ENCODE results near the gene DLG2. TPM values are rescaled to one million over a fixed set of nuclear protein-coding genes. Genes with fewer than 3 reads are reported as not detected.

DLG2 gene
- total RNA-seq, 1 donor from 2014 or later = 1.8 TPM

DNA sequence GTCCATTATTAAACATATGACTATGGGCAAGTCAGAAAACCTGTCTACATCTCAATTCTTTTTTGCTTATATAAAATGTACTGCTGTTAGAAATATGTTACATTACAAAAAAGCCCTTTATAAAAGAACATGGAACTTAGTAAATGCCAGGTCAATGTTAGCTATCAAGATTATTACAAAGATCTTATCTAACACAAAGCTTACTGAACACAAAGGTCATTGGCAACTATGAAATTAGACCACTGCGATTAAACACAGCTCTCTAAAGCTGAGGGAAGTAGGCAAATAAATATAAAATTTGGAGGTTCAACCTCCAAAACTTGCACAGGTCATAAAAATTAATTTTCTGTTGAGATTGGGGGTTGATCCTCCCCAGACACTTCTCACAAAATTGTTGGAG, 1648.2 kb downstream of the DLG2 start:
- H3K36me3 Mint-ChIP-seq (ENCODE audit: low read depth, unreplicated experiment) = no peaks in the 10 kb centered on the region

DNA sequence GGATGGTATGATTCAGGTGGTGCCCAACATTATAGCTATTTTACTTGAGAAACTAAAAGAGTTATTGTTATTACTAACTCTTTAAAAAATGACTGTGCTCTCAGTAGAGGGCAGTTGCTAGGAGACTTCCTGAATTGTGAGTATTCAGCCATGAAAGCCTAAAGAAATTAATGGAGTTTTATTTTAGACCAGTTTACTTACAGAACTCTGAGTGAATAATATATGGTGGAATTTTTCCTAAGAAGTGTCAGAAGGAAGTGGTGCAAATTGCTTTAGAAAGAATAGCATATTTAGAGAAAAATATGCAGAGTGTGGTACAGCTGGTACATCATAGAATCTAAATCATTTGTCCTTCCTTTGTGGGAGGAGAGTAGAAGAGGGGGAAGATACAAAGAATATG, 1651.1 kb downstream of the DLG2 start:
- Histone ChIP-seq H3K4me2 (ENCODE audit: low read length) (no peak overlapping the region), H3K27me3 (ENCODE audit: insufficient read depth, low read length) (no peaks in the 10 kb centered on the region), H3K79me2 (ENCODE audit: insufficient read depth, low read length) (no peaks in the 10 kb centered on the region), H2AFZ (ENCODE audit: low read depth, low read length) (no peak overlapping the region), H3K27ac (ENCODE audit: low read depth, low read length) (no peak overlapping the region), H3K36me3 (ENCODE audit: insufficient read depth, low read length) (no peaks in the 10 kb centered on the region), H3K4me1 (ENCODE audit: insufficient read depth, low read length) (no peaks in the 10 kb centered on the region), H3K9me3 (ENCODE audit: insufficient read depth, low read depth, low read length) (no peaks in the 10 kb centered on the region), H3K4me3 (ENCODE audit: insufficient read depth, low read depth, low read length) (no peak overlapping the region), H3K9ac (ENCODE audit: low read length) (no peak overlapping the region), H4K20me1 (ENCODE audit: insufficient read depth, low read length) (no peaks in the 10 kb centered on the region)
- peaks cover 7% of the 10 kb centered on the region for H3K4me1 Mint-ChIP-seq (ENCODE audit: low read depth, unreplicated experiment)
- no peaks in the 10 kb centered on the region for H3K9me3 Mint-ChIP-seq (ENCODE audit: unreplicated experiment)
- DNase-seq (ENCODE audit: low read depth) = peak; percentile 13
- TF ChIP-seq, protein P1, sequence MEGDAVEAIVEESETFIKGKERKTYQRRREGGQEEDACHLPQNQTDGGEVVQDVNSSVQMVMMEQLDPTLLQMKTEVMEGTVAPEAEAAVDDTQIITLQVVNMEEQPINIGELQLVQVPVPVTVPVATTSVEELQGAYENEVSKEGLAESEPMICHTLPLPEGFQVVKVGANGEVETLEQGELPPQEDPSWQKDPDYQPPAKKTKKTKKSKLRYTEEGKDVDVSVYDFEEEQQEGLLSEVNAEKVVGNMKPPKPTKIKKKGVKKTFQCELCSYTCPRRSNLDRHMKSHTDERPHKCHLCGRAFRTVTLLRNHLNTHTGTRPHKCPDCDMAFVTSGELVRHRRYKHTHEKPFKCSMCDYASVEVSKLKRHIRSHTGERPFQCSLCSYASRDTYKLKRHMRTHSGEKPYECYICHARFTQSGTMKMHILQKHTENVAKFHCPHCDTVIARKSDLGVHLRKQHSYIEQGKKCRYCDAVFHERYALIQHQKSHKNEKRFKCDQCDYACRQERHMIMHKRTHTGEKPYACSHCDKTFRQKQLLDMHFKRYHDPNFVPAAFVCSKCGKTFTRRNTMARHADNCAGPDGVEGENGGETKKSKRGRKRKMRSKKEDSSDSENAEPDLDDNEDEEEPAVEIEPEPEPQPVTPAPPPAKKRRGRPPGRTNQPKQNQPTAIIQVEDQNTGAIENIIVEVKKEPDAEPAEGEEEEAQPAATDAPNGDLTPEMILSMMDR (IDR thresholded peaks at IDR 0.05; ENCODE audit: insufficient read depth, low read depth, low read length) = no peak
- TF ChIP-seq EZH2 (IDR thresholded peaks at IDR 0.05; ENCODE audit: insufficient read depth, low read length) = no peak
- no peak overlapping the region for H3K4me3 Mint-ChIP-seq (ENCODE audit: unreplicated experiment)
- H3K36me3 Mint-ChIP-seq (ENCODE audit: low read depth, unreplicated experiment) = no peaks in the 10 kb centered on the region
- H3K27me3 Mint-ChIP-seq (ENCODE audit: low read depth, unreplicated experiment) = no peaks in the 10 kb centered on the region
- FAIRE-seq = no peak
- no peak overlapping the region for H3K27ac Mint-ChIP-seq (ENCODE audit: unreplicated experiment)

More for the DNA sequence above, 1648.2 kb downstream of the DLG2 start:
- FAIRE-seq (no peak), DNase-seq (ENCODE audit: low read depth) (no peak)
- H3K9ac ChIP-seq (ENCODE audit: low read length) = no peak overlapping the region
- no peaks in the 10 kb centered on the region for H3K4me1 ChIP-seq (ENCODE audit: insufficient read depth, low read length)
- no peaks in the 10 kb centered on the region for H3K79me2 ChIP-seq (ENCODE audit: insufficient read depth, low read length)
- no peaks in the 10 kb centered on the region for H4K20me1 ChIP-seq (ENCODE audit: insufficient read depth, low read length)
- no peaks in the 10 kb centered on the region for H3K27me3 ChIP-seq (ENCODE audit: insufficient read depth, low read length)
- no peak for TF ChIP-seq EZH2 (IDR thresholded peaks at IDR 0.05; ENCODE audit: insufficient read depth, low read length)
- TF ChIP-seq, protein P1 (IDR thresholded peaks at IDR 0.05; ENCODE audit: insufficient read depth, low read depth, low read length) = no peak
- H3K4me3 ChIP-seq (ENCODE audit: insufficient read depth, low read depth, low read length) = no peak overlapping the region
- Mint-ChIP-seq H3K27me3 (ENCODE audit: low read depth, unreplicated experiment) (no peaks in the 10 kb centered on the region), H3K9me3 (ENCODE audit: unreplicated experiment) (no peaks in the 10 kb centered on the region), H3K4me3 (ENCODE audit: unreplicated experiment) (no peak overlapping the region), H3K27ac (ENCODE audit: unreplicated experiment) (no peak overlapping the region), H3K4me1 (ENCODE audit: low read depth, unreplicated experiment) (peaks cover 3% of the 10 kb centered on the region)
- H3K27ac ChIP-seq (ENCODE audit: low read depth, low read length) = no peak overlapping the region
- H3K36me3 ChIP-seq (ENCODE audit: insufficient read depth, low read length) = no peaks in the 10 kb centered on the region
- H3K9me3 ChIP-seq (ENCODE audit: insufficient read depth, low read depth, low read length) = no peaks in the 10 kb centered on the region
- H2AFZ ChIP-seq (ENCODE audit: low read depth, low read length) = no peak overlapping the region
- no peak overlapping the region for H3K4me2 ChIP-seq (ENCODE audit: low read length)

DNA sequence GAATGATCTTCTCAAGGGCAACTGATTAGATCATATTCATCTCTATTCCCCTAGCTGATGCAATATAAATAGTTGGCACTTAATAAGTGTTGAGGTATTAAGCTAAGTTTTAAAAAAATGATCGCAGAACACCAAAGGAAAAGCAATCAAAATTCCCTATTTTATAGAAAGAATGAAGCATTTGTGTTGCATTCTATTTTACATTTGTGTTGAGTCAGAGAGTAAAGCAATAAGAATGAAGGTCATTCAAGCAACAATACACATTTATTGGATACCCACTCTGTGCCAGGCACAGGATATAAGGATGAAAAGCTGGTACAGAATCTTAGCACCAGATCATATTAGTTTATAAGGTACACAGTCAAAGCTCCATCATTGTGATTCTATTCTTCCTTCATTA, 1654.6 kb downstream of the DLG2 start:
- no peaks in the 10 kb centered on the region for H3K4me1 ChIP-seq (ENCODE audit: insufficient read depth, low read length)
- no peak for FAIRE-seq
- Mint-ChIP-seq H3K27ac (ENCODE audit: unreplicated experiment) (no peak overlapping the region), H3K27me3 (ENCODE audit: low read depth, unreplicated experiment) (no peaks in the 10 kb centered on the region), H3K4me3 (ENCODE audit: unreplicated experiment) (no peak overlapping the region), H3K4me1 (ENCODE audit: low read depth, unreplicated experiment) (peaks cover 10% of the 10 kb centered on the region), H3K36me3 (ENCODE audit: low read depth, unreplicated experiment) (no peaks in the 10 kb centered on the region), H3K9me3 (ENCODE audit: unreplicated experiment) (no peaks in the 10 kb centered on the region)
- no peak overlapping the region for H3K4me3 ChIP-seq (ENCODE audit: insufficient read depth, low read depth, low read length)
- H2AFZ ChIP-seq (ENCODE audit: low read depth, low read length) = no peak overlapping the region
- DNase-seq (ENCODE audit: low read depth) = no peak
- H3K79me2 ChIP-seq (ENCODE audit: insufficient read depth, low read length) = no peaks in the 10 kb centered on the region
- no peak overlapping the region for H3K4me2 ChIP-seq (ENCODE audit: low read length)
- H3K27ac ChIP-seq (ENCODE audit: low read depth, low read length) = no peak overlapping the region
- H3K27me3 ChIP-seq (ENCODE audit: insufficient read depth, low read length) = no peaks in the 10 kb centered on the region
- H3K9me3 ChIP-seq (ENCODE audit: insufficient read depth, low read depth, low read length) = no peaks in the 10 kb centered on the region
- no peaks in the 10 kb centered on the region for H4K20me1 ChIP-seq (ENCODE audit: insufficient read depth, low read length)
- no peak for TF ChIP-seq EZH2 (IDR thresholded peaks at IDR 0.05; ENCODE audit: insufficient read depth, low read length)
- TF ChIP-seq, protein P1 (IDR thresholded peaks at IDR 0.05; ENCODE audit: insufficient read depth, low read depth, low read length) = no peak
- H3K36me3 ChIP-seq (ENCODE audit: insufficient read depth, low read length) = no peaks in the 10 kb centered on the region
- H3K9ac ChIP-seq (ENCODE audit: low read length) = no peak overlapping the region
